ENCODE data around the gene AFF1. TPM values are rescaled to one million over a fixed set of nuclear protein-coding genes. Genes with fewer than 3 reads are reported as not detected.

The AFF1 gene
- total RNA-seq, 1 experiment from 2014 or later, result 93.4 TPM

- TF ChIP-seq AR (CRISPR knock-in tag; IDR thresholded peaks at IDR 0.05), result peak; percentile 87
- TF ChIP-seq, protein P1, sequence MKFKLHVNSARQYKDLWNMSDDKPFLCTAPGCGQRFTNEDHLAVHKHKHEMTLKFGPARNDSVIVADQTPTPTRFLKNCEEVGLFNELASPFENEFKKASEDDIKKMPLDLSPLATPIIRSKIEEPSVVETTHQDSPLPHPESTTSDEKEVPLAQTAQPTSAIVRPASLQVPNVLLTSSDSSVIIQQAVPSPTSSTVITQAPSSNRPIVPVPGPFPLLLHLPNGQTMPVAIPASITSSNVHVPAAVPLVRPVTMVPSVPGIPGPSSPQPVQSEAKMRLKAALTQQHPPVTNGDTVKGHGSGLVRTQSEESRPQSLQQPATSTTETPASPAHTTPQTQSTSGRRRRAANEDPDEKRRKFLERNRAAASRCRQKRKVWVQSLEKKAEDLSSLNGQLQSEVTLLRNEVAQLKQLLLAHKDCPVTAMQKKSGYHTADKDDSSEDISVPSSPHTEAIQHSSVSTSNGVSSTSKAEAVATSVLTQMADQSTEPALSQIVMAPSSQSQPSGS (CRISPR knock-in tag; IDR thresholded peaks at IDR 0.05; ENCODE audit: borderline replicate concordance, low read depth), result no peak
- peak; percentile 91; the same call in 1 of the 2 replicates for TF ChIP-seq RORB (CRISPR knock-in tag; IDR thresholded peaks at IDR 0.05)
- peak; percentile 70 for TF ChIP-seq MAX (CRISPR knock-in tag; IDR thresholded peaks at IDR 0.05)
- TF ChIP-seq, protein P2, sequence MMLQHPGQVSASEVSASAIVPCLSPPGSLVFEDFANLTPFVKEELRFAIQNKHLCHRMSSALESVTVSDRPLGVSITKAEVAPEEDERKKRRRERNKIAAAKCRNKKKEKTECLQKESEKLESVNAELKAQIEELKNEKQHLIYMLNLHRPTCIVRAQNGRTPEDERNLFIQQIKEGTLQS (CRISPR knock-in tag; conservative IDR thresholded peaks at IDR 0.05), result no peak
- TF ChIP-seq ARID4B (CRISPR knock-in tag; IDR thresholded peaks at IDR 0.05; ENCODE audit: borderline replicate concordance), result no peak; the same call in 1 of the 2 replicates
- TF ChIP-seq ATF1 (CRISPR knock-in tag; IDR thresholded peaks at IDR 0.05), result no peak
- no peak for TF ChIP-seq ELF4 (CRISPR knock-in tag; IDR thresholded peaks at IDR 0.05; ENCODE audit: low read depth)
- TF ChIP-seq MYBL2 (CRISPR knock-in tag; IDR thresholded peaks at IDR 0.05), result no peak
- peak; percentile 55; the same call in 1 of the 2 replicates for TF ChIP-seq GABPB1 (CRISPR knock-in tag; IDR thresholded peaks at IDR 0.05)
- TF ChIP-seq IRF2 (CRISPR knock-in tag; IDR thresholded peaks at IDR 0.05; ENCODE audit: borderline replicate concordance, low read depth), result no peak
- TF ChIP-seq USF1 (CRISPR knock-in tag; IDR thresholded peaks at IDR 0.05), result 0 out of 2 replicates have a peak, but pooled peaks have one; percentile 5
- TF ChIP-seq E2F1 (CRISPR knock-in tag; IDR thresholded peaks at IDR 0.05), result no peak
- TF ChIP-seq CBFB (CRISPR knock-in tag; IDR thresholded peaks at IDR 0.05; ENCODE audit: low read depth), result no peak
- TF ChIP-seq, protein P3, sequence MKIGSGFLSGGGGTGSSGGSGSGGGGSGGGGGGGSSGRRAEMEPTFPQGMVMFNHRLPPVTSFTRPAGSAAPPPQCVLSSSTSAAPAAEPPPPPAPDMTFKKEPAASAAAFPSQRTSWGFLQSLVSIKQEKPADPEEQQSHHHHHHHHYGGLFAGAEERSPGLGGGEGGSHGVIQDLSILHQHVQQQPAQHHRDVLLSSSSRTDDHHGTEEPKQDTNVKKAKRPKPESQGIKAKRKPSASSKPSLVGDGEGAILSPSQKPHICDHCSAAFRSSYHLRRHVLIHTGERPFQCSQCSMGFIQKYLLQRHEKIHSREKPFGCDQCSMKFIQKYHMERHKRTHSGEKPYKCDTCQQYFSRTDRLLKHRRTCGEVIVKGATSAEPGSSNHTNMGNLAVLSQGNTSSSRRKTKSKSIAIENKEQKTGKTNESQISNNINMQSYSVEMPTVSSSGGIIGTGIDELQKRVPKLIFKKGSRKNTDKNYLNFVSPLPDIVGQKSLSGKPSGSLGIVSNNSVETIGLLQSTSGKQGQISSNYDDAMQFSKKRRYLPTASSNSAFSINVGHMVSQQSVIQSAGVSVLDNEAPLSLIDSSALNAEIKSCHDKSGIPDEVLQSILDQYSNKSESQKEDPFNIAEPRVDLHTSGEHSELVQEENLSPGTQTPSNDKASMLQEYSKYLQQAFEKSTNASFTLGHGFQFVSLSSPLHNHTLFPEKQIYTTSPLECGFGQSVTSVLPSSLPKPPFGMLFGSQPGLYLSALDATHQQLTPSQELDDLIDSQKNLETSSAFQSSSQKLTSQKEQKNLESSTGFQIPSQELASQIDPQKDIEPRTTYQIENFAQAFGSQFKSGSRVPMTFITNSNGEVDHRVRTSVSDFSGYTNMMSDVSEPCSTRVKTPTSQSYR (CRISPR knock-in tag; IDR thresholded peaks at IDR 0.05), result no peak; the same call in 1 of the 2 replicates
- TF ChIP-seq TCF7 (CRISPR knock-in tag; IDR thresholded peaks at IDR 0.05; ENCODE audit: low read depth), result no peak
- no peak for TF ChIP-seq NR1H2 (CRISPR knock-in tag; IDR thresholded peaks at IDR 0.05)
- TF ChIP-seq NFYB (CRISPR knock-in tag; conservative IDR thresholded peaks at IDR 0.05; ENCODE audit: low read depth), result 0 out of 2 replicates have a peak, but pooled peaks have one; percentile 29
- no peak; the same call in 1 of the 2 replicates for TF ChIP-seq CREM (CRISPR knock-in tag; IDR thresholded peaks at IDR 0.05)
- no peak; the same call in 1 of the 2 replicates for TF ChIP-seq NFE2L1 (CRISPR knock-in tag; IDR thresholded peaks at IDR 0.05)
- no peak for TF ChIP-seq SP1 (CRISPR knock-in tag; conservative IDR thresholded peaks at IDR 0.05)
- TF ChIP-seq ZNF317 (CRISPR knock-in tag; IDR thresholded peaks at IDR 0.05; ENCODE audit: borderline replicate concordance, low read depth), result no peak
- TF ChIP-seq FOXJ3 (CRISPR knock-in tag; IDR thresholded peaks at IDR 0.05; ENCODE audit: borderline replicate concordance), result no peak
- TF ChIP-seq OVOL2 (CRISPR knock-in tag; IDR thresholded peaks at IDR 0.05; ENCODE audit: borderline replicate concordance), result no peak; the same call in 1 of the 2 replicates
Measured at GRCh38 chr4:87006676-87007527, 72.1 kb downstream of the AFF1 start (continued).

Measured in WTC11 (cell line).